Adipocyte (in vitro differentiated cells): ENCODE measurements around the gene RAB17.

Source experiments
- DNase-seq: peaks from one replicate; pipeline ENCODE4 v3.0.0-alpha.2; 2015; ENCODE audit warnings: low read depth
- H3K27me3 ChIP-seq: replicated peaks from 2 replicates; pipeline ENCODE4 v1.7.0; 2013; ENCODE audit warnings: mild to moderate bottlenecking, low read length, moderate library complexity; ENCODE audit not compliant: control insufficient read depth, insufficient read depth
- H3K36me3 ChIP-seq: 2 replicates; pipeline ENCODE4 v1.7.0; 2013; ENCODE audit warnings: low read length, mild to moderate bottlenecking, moderate library complexity; ENCODE audit not compliant: control insufficient read depth, insufficient read depth, severe bottlenecking
- H3K4me1 ChIP-seq: 2 replicates; pipeline ENCODE4 v1.7.0; 2013; ENCODE audit warnings: mild to moderate bottlenecking, low read length, moderate library complexity; ENCODE audit not compliant: control insufficient read depth, insufficient read depth
- H3K4me3 ChIP-seq: 2 replicates; pipeline ENCODE4 v1.7.0; 2013; ENCODE audit warnings: mild to moderate bottlenecking, low read length, moderate library complexity
- H3K9ac ChIP-seq: 2 replicates; pipeline ENCODE4 v1.7.0; 2013; ENCODE audit warnings: mild to moderate bottlenecking, low read length, moderate library complexity
- H3K9me3 ChIP-seq: 2 replicates; pipeline ENCODE4 v1.7.0; 2013; ENCODE audit warnings: mild to moderate bottlenecking, low read length, moderate library complexity; ENCODE audit not compliant: control insufficient read depth

RAB17 gene

DNA sequence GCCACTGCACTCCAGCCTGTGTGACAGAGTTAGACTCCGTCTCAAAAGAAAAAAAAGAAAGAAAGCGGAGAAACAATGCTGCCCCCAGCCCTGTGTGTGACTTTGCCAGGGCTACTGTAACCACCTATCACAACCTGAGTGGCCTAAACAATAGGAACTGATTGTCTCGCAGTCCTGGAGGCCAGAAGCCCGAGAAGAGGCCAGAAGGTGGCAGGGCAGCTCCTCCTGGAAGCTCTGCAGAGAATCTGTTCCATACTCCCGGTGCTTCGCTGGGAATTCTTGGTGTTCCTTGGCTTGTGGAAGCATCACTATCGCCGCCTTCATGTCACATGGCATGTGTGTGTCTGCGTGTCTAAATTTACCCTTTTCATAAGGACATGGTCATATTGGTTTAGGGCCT is 14.4 kb upstream of the RAB17 start:
- no peaks in the 10 kb centered on the region for H3K9me3 ChIP-seq
- no peak overlapping the region for H3K9ac ChIP-seq
- H3K4me3 ChIP-seq: no peak overlapping the region
- no peaks in the 10 kb centered on the region for H3K36me3 ChIP-seq
- no peaks in the 10 kb centered on the region for H3K27me3 ChIP-seq
- no peak for DNase-seq
- H3K4me1 ChIP-seq: peaks cover 9% of the 10 kb centered on the region

DNA sequence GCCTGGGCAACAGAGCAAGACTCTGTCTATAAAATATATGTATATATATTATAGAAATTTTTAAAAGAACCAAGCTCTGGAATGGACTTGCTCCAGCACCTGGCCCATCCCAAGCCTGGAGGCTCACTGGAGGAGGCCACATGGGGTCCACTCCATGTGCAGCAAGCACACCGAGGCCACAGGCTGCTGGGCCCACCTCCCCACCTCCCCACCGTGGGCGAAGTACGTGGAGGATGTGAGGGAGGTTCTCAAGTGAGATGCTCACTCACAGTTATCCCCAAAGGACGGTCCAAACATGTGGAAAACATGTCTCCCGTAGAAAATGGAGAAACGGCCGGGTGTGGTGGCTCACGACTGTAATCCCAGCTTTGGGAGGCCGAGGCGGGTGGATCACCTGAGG is 13.9 kb upstream of the RAB17 start:
- H3K4me1 ChIP-seq: peaks cover 13% of the 10 kb centered on the region
- H3K27me3 ChIP-seq: no peaks in the 10 kb centered on the region
- no peak overlapping the region for H3K4me3 ChIP-seq
- H3K36me3 ChIP-seq: no peaks in the 10 kb centered on the region
- DNase-seq: no peak
- no peak overlapping the region for H3K9ac ChIP-seq
- H3K9me3 ChIP-seq: no peaks in the 10 kb centered on the region

DNA sequence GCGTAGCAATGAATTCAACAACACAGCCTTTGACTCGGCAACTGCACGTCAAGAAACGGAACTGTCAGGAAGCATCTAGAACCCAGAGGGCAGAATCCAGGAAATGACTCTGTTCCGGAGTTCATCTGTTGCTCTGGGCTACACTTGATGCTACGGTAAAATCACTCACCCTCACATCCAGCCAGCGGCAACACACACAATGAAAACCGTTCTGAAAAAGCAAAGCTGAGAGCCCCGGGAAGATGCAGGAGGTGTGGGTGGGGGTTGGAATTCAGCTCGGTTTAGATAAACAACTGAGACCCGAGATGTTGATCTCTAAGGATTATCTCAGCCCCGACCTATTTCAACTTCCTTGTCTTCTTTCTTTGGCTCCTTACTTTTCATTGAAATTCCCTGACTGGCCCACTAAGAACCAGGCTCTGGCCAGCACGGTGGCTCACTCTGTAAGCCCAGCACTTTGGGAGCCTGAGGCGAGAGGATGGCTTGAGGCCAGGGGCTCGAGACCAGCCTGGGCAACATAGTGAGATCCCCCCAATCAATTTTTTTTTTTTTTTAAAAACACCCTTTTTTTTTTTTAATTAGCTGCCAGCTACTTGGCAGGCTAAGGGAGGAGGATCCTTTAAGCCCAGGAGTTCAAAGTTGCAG is 13.3 kb upstream of the RAB17 start:
- no peaks in the 10 kb centered on the region for H3K36me3 ChIP-seq
- H3K9me3 ChIP-seq: no peaks in the 10 kb centered on the region
- H3K4me3 ChIP-seq: peak overlapping the region; percentile 15
- no peaks in the 10 kb centered on the region for H3K27me3 ChIP-seq
- no peak overlapping the region for H3K9ac ChIP-seq
- DNase-seq: peak; percentile 62
- peaks cover 13% of the 10 kb centered on the region for H3K4me1 ChIP-seq

DNA sequence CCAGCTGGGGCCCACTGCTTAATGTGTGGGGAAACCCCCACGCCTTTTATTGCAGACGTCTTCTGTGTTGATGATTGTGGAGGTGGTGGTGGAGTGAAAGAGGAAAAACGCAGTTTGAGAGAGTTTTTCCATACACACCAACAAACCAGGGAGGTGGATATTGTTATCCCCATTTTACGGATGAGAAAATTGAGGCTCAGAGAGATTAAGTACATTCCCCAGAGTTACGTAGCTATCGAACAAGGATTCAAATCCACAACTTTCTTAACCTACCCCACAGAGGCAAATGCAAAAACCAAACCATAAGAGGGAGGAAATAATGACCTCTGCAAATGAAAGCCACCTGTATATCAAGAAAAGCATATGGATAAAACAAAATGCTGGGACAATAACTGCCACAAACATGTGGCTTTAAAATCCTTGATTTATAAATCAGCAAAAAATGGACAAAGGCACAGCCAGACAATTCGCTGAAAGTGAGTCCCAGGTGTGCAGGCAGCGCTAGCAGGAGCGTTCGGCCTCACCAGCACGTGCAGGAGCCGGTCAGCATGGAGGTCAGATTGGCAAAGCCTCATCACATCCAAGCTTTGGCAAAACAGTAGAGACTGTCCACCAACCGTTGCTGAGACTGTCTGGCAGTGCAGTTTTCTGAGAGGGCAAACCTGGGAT is 12.6 kb upstream of the RAB17 start:
- no peak for DNase-seq
- H3K4me3 ChIP-seq: peak overlapping the region; percentile 15
- H3K9me3 ChIP-seq: no peaks in the 10 kb centered on the region
- H3K36me3 ChIP-seq: no peaks in the 10 kb centered on the region
- H3K27me3 ChIP-seq: no peaks in the 10 kb centered on the region
- H3K9ac ChIP-seq: no peak overlapping the region
- peaks cover 13% of the 10 kb centered on the region for H3K4me1 ChIP-seq

DNA sequence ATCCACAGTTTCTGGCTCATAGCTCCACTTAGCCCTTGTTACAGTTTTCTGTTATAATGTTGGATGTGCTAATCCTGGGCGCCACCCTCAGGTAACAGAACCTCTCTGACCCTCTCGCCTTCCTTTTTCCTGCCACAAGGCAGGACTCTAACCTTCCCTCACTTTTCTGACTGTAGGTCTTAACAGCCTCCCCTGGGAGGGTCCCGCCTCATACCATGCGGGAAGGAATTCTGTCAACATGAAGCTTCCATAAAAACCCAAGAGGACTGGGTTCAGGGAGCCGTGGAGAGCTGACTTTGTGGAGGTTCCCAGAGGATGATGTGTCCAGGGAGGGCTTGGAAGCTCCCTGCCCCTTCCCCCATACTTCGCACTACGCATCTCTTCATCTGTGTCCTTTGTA is 11.9 kb upstream of the RAB17 start:
- H3K4me1 ChIP-seq: peaks cover 13% of the 10 kb centered on the region
- H3K9me3 ChIP-seq: no peaks in the 10 kb centered on the region
- DNase-seq: no peak
- no peaks in the 10 kb centered on the region for H3K36me3 ChIP-seq
- no peak overlapping the region for H3K4me3 ChIP-seq
- H3K9ac ChIP-seq: no peak overlapping the region
- H3K27me3 ChIP-seq: no peaks in the 10 kb centered on the region

DNA sequence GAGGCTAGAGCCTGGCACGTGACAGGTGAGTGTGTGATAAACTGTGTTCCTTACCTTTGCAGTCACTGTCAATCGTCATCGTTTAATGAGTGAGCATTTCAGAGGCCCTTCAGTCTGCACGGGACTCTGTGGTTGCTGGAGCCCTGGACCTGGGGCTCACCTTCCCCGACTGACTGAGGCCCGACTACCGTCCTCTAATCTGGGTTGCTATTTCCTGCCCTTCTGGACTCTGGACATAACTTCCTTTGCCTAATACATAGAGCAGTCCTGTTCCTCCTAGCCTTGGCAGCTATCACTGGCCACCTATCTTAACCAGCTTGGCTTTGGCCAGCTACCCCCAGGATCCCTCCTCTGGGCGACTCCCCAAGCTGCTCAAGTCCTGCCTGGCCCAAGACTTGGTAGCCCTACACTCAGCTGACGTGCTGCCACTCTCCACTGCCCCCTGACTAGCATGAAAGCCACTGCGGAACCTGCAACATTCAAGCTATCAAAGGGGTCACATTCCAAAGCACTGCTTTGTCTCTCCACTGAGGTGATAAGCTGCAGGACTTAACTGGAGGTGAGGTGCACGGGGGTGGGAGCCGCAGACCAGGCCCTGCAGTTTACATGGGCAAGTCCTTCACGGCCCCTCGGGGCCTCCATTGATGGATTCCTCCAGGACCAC is 11.1 kb upstream of the RAB17 start:
- Histone ChIP-seq H3K4me1 (peaks cover 13% of the 10 kb centered on the region), H3K27me3 (no peaks in the 10 kb centered on the region), H3K9me3 (no peaks in the 10 kb centered on the region), H3K9ac (no peak overlapping the region), H3K36me3 (no peaks in the 10 kb centered on the region), H3K4me3 (no peak overlapping the region)
- no peak for DNase-seq

DNA sequence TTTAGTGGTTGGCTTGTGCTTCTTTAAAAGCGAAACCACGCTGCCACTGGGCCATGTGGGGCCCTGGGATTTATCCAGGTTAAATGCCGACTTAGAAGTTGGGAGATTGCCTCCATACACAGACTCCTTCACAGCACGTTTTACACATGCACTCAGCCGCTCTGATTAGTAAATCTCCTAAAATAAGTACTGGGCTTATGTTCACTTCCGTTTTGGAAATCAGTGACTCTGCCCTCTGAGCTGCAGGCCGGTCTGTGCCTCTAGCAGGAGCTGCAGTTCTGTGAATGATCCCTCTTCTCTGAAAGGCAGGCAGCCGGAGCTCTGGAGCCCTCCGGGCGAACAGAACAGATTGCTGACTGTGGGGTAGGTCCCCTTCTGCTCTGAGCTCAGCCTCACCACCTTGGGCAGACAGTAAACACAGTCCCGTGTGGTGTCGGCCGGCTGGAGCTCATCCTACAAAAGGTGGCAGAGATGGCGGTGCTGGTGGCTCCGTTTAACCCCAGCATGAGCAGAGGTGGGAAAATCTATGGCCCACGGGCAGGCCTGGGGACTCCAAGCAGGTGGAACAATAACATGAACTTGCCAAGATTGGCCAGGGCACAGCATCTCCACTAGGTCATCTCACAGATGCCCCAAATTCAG is 9.8 kb upstream of the RAB17 start:
- peaks cover 13% of the 10 kb centered on the region for H3K4me1 ChIP-seq
- no peaks in the 10 kb centered on the region for H3K27me3 ChIP-seq
- H3K9me3 ChIP-seq: no peaks in the 10 kb centered on the region
- no peaks in the 10 kb centered on the region for H3K36me3 ChIP-seq
- DNase-seq: peak; percentile 73
- peak overlapping the region; percentile 79 for H3K9ac ChIP-seq
- H3K4me3 ChIP-seq: peak overlapping the region; percentile 66

DNA sequence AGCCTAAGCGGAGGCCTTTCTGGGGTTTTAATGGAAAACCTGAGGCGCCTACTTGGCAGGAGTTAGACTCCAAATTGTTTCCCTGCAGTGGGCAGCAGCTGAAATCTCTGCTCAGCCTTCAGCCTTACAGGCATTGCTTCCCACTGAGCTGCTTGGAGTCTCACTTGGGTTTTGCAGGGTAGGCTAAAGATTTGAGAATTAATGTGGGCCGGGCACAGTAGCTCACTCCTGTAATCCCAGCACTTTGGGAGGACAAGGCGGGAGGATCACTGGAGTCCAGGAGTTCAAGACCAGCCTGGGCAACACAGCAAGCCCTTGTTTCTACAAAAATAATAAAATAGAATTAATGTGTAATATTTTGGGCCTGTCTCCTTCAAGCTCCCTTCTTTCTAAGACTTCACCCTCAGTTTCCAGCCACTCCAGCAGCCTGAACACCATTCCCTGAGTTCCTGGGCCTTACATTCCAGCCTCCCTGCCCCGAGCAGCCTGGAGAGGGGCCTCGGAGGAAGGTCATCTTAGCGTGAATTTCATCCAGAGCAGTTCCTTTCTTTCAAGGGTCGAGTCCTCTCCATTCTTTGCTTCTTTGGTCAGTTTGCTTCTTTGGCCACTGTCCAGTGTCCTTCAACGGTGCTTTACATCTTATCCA is 9.1 kb upstream of the RAB17 start:
- H3K9ac ChIP-seq: peak overlapping the region; percentile 79
- DNase-seq: no peak
- H3K9me3 ChIP-seq: no peaks in the 10 kb centered on the region
- H3K27me3 ChIP-seq: no peaks in the 10 kb centered on the region
- H3K4me1 ChIP-seq: peaks cover 13% of the 10 kb centered on the region
- H3K36me3 ChIP-seq: no peaks in the 10 kb centered on the region
- peak overlapping the region; percentile 66 for H3K4me3 ChIP-seq

DNA sequence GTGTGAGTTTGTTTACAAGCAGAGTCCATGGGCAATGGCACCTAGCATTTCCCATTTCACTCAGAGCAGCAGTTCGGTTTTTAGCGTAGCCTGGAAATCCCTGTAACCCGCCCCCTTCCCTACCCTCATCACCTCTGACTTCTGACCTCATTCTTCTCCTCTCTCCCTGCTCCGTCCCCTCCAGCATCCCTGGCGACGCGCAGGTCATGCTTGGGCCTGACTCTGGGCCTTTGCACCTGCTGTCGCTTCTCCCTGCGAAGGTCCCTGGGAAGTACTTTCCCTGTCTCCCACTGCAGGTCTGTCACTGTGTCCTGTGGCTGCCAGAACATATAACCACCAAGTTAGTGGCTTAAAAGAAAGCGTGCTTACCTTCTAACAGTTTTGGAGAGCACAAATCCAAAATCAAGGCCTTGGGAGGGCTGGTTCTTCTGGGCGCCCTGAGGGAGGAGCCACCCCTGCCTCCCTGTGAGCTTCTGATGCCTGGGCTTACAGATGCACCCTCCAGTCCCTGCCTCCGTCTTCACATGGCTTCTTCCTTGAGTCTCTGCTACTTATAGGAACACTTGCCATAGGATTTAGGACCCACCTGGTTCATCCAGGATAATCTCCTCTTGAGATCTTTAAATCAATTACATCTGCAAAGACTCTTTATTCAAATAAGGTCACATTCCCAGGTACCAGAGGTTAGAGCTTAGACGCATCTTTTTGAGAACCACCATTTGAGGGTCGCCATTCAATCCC is 8.1 kb upstream of the RAB17 start:
- no peak overlapping the region for H3K9ac ChIP-seq
- no peaks in the 10 kb centered on the region for H3K9me3 ChIP-seq
- no peaks in the 10 kb centered on the region for H3K27me3 ChIP-seq
- peaks cover 13% of the 10 kb centered on the region for H3K4me1 ChIP-seq
- no peak for DNase-seq
- no peak overlapping the region for H3K4me3 ChIP-seq
- no peaks in the 10 kb centered on the region for H3K36me3 ChIP-seq

DNA sequence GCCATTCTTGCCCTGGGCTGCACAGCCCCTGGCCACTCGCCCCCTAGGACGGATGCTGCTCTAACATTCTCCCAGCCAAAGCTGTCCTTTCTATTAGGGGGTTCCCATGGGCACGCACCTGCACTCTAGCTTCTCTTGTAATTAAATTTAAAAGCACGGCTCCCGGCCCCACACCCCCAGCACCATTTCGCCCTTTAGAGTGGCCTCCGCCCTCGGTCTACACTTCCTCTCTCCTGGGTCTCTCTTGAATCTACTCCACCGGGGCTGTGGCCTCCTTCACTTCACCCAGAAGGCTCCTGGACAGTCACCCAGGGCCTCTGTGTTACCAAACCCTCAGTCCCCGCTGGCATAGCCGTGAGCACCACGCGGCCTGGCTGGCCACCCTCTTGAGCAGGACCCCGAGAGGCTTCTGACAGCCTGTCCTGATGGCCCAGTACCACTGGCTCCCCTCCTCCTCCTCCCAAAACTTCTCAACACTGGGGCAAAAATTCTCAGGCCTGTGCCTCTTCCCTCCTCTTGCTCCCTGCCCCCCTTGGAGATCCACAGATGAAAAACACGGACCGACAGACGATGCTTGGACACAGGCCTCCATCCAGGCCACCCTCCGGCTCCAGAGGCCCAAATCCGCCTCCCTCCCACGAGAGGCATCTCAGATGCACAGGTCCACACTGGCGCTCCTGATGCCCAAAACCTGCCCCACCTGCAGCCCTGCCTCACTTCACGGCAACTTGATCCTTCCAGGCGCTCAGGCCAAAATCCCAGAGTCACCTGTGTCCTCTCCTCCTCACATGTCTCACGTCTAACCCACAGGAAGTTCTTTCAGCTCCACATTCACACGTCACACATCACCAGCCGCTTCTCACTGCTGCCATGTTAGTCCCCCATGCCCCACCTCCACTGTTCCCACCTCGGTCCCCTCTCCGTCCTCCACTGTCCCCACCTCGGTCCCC is 6.9 kb upstream of the RAB17 start:
- no peak for DNase-seq

More for the DNA sequence above, 6.9 kb upstream of the RAB17 start:
- Histone ChIP-seq H3K4me1 (peaks cover 13% of the 10 kb centered on the region), H3K9ac (no peak overlapping the region), H3K36me3 (no peaks in the 10 kb centered on the region), H3K27me3 (no peaks in the 10 kb centered on the region), H3K9me3 (no peaks in the 10 kb centered on the region), H3K4me3 (no peak overlapping the region)
